K562 (cell line): Measurements from ENCODE around the gene EDDM3A. TPM values are rescaled to one million over a fixed set of nuclear protein-coding genes. Genes with fewer than 3 reads are reported as not detected.

Source experiments
- ADNP ChIP-seq: fragments of 200-800 bp; sonication (Bioruptor generic); IDR thresholded peaks from 2 replicates; pipeline ENCODE4 v1.6.1; 2016; ENCODE audit warnings: missing genetic modification characterization, missing compliant biosample characterization
- CTBP1 ChIP-seq: fragments of 450-650 bp; IDR thresholded peaks from 2 replicates; pipeline ENCODE4 v1.6.1; 2016; ENCODE audit warnings: borderline replicate concordance
- DPF2 ChIP-seq: fragments of 450-650 bp; IDR thresholded peaks from 2 replicates; pipeline ENCODE4 v1.6.1; 2016
- ETV1 ChIP-seq: fragments of 450-650 bp; conservative IDR thresholded peaks from 2 replicates; pipeline ENCODE4 v1.6.1; 2016; ENCODE audit warnings: missing genetic modification characterization, control low read depth, low read depth, missing compliant biosample characterization
- KHSRP ChIP-seq: fragments of 450-650 bp; IDR thresholded peaks from 2 replicates; pipeline ENCODE4 v1.6.1; 2017
- LCOR ChIP-seq: sonication (generic); formaldehyde crosslinking; IDR thresholded peaks from 2 replicates; pipeline ENCODE4 v1.8.0; 2022; ENCODE audit warnings: mild to moderate bottlenecking, missing genetic modification reagents
- LEF1 ChIP-seq: fragments of 450-650 bp; IDR thresholded peaks from 2 replicates; pipeline ENCODE4 v1.6.1; 2016; ENCODE audit warnings: mild to moderate bottlenecking
- MCM3 ChIP-seq: fragments of 450-650 bp; IDR thresholded peaks from 2 replicates; pipeline ENCODE4 v1.6.1; 2016
- RREB1 ChIP-seq: fragments of 250-450 bp; sonication (Bioruptor Pico); IDR thresholded peaks from 2 replicates; pipeline ENCODE4 v1.4.0; 2020
- SMARCE1 ChIP-seq: fragments of 450-650 bp; IDR thresholded peaks from 2 replicates; pipeline ENCODE4 v1.7.1; 2016; ENCODE audit warnings: mild to moderate bottlenecking
- SPI1 ChIP-seq: IDR thresholded peaks from 2 replicates; pipeline ENCODE4 v1.6.1; 2011; ENCODE audit warnings: low read depth, low read length, control low read depth, borderline replicate concordance
- STAG1 ChIP-seq: sonication (generic); formaldehyde crosslinking; IDR thresholded peaks from 2 replicates; pipeline ENCODE4 v1.5.0; 2020; ENCODE audit warnings: missing genetic modification reagents, borderline replicate concordance
- TBL1XR1 ChIP-seq, 2 experiments: IDR thresholded peaks; 2 replicates each; pipeline ENCODE4 v1.6.1; 2012; ENCODE audit warnings: improper control_type of control experiment in 2 of 2, low read length in 2 of 2, mild to moderate bottlenecking in 1 of 2
- TFAM ChIP-seq: fragments of 250-450 bp; sonication (Bioruptor Pico); conservative IDR thresholded peaks from 2 replicates; pipeline ENCODE4 v1.5.0; 2021; ENCODE audit warnings: mild to moderate bottlenecking, moderate library complexity
- ZNF76 ChIP-seq: fragments of 250-450 bp; sonication (Bioruptor Pico); IDR thresholded peaks from 2 replicates; pipeline ENCODE4 v1.4.0; 2020; ENCODE audit warnings: mild to moderate bottlenecking, moderate library complexity, borderline replicate concordance
- polyA plus RNA-seq, 8 experiments: library from polyadenylated mRNA; depleted of rRNA in 4 of 8; stranded (reverse) in 5 of 8; unstranded in 3 of 8; fragments of >200 nt; fragmentation: Nextera tagmentation in 2 of 8; fragmentation: Illumina TruSeq in 1 of 8; extraction: Ambion mirVana in 2 of 8; extraction: Trizol in 1 of 8; gene quantifications; 2 replicates each; pipeline versions ENCODE4 v1.2.1 to v1.2.3, GENCODE V29; 2011 to 2014; ENCODE audit warnings: inconsistent platforms in 1 of 8, missing spikeins in 1 of 8
- total RNA-seq, 7 experiments: library from RNA; depleted of rRNA in 6 of 7; stranded (reverse); fragments of >200 nt in 6 of 7; fragmentation: Illumina TruSeq in 2 of 7; extraction: Trizol in 2 of 7; gene quantifications; 2 replicates each; pipeline versions ENCODE4 v1.2.1 to v1.2.3, GENCODE V29; 2011 to 2021; ENCODE audit warnings: low replicate concordance in 1 of 7
- TF ChIP-seq, protein P1 (sequence below): fragments of 450-650 bp; formaldehyde crosslinking; IDR thresholded peaks from 2 replicates; pipeline ENCODE4 v1.4.0; 2022; ENCODE audit warnings: mild to moderate bottlenecking, moderate library complexity
- TF ChIP-seq, protein P2 (sequence below): sonication (generic); formaldehyde crosslinking; IDR thresholded peaks from 2 replicates; pipeline ENCODE4 v1.8.1; 2023; ENCODE audit warnings: missing genetic modification reagents, mild to moderate bottlenecking, borderline replicate concordance

Gene EDDM3A
- total and polyA plus RNA-seq, 9 of the 15 experiments (the other 6 are each of a cell fraction or from before 2014, with no cell fraction given) = not detected

- TF ChIP-seq CTBP1 = peak; percentile 25; the same call in 1 of the 2 replicates
- TF ChIP-seq RREB1 (CRISPR knock-in tag) = no peak
- no peak for TF ChIP-seq TBL1XR1 (IDR thresholded peaks at IDR 0.05; ENCODE audit: low read length in 2 of 2)
- peak; percentile 73; the same call in 1 of the 2 replicates for TF ChIP-seq STAG1 (CRISPR knock-in tag)
- no peak; the same call in 1 of the 2 replicates for TF ChIP-seq LEF1
- TF ChIP-seq DPF2 = peak; percentile 79
- 0 out of 2 replicates have a peak, but pooled peaks have one; percentile 28 for TF ChIP-seq SMARCE1
- TF ChIP-seq MCM3 = no peak
- no peak for TF ChIP-seq ETV1
- TF ChIP-seq, protein P1, sequence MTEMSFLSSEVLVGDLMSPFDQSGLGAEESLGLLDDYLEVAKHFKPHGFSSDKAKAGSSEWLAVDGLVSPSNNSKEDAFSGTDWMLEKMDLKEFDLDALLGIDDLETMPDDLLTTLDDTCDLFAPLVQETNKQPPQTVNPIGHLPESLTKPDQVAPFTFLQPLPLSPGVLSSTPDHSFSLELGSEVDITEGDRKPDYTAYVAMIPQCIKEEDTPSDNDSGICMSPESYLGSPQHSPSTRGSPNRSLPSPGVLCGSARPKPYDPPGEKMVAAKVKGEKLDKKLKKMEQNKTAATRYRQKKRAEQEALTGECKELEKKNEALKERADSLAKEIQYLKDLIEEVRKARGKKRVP (CRISPR knock-in tag) = no peak
- no peak for TF ChIP-seq TFAM (CRISPR knock-in tag)
- no peak for TF ChIP-seq KHSRP
- no peak for TF ChIP-seq ZNF76 (CRISPR knock-in tag)
- no peak for TF ChIP-seq ADNP
- TF ChIP-seq, protein P2, sequence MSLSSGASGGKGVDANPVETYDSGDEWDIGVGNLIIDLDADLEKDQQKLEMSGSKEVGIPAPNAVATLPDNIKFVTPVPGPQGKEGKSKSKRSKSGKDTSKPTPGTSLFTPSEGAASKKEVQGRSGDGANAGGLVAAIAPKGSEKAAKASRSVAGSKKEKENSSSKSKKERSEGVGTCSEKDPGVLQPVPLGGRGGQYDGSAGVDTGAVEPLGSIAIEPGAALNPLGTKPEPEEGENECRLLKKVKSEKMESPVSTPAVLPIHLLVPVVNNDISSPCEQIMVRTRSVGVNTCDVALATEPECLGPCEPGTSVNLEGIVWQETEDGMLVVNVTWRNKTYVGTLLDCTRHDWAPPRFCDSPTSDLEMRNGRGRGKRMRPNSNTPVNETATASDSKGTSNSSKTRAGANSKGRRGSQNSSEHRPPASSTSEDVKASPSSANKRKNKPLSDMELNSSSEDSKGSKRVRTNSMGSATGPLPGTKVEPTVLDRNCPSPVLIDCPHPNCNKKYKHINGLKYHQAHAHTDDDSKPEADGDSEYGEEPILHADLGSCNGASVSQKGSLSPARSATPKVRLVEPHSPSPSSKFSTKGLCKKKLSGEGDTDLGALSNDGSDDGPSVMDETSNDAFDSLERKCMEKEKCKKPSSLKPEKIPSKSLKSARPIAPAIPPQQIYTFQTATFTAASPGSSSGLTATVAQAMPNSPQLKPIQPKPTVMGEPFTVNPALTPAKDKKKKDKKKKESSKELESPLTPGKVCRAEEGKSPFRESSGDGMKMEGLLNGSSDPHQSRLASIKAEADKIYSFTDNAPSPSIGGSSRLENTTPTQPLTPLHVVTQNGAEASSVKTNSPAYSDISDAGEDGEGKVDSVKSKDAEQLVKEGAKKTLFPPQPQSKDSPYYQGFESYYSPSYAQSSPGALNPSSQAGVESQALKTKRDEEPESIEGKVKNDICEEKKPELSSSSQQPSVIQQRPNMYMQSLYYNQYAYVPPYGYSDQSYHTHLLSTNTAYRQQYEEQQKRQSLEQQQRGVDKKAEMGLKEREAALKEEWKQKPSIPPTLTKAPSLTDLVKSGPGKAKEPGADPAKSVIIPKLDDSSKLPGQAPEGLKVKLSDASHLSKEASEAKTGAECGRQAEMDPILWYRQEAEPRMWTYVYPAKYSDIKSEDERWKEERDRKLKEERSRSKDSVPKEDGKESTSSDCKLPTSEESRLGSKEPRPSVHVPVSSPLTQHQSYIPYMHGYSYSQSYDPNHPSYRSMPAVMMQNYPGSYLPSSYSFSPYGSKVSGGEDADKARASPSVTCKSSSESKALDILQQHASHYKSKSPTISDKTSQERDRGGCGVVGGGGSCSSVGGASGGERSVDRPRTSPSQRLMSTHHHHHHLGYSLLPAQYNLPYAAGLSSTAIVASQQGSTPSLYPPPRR (CRISPR knock-in tag) = no peak
- TF ChIP-seq SPI1 = no peak
- no peak for TF ChIP-seq LCOR
Observed at GRCh38 chr14:20697273-20698017, 48.2 kb upstream of the EDDM3A start (continued).
